ENCODE measurements around the gene NLRX1.
"Not testable (repeated sequence)": the region's sequence is repeated elsewhere in the genome, so short reads cannot be mapped to it uniquely, and the experiment has no call there.

NLRX1 gene

GRCh38 chr11:119198925-119199324 is 30.4 kb downstream of the NLRX1 start:
- H3F3A ChIP-seq (ENCODE audit: low read depth) = no peaks in the 10 kb centered on the region
- no peak overlapping the region for H3K9ac ChIP-seq (ENCODE audit: low read depth, low read length, poor library complexity, severe bottlenecking)
- no peaks in the 10 kb centered on the region for H3K27me3 ChIP-seq (ENCODE audit: insufficient read depth, low read length, poor library complexity, severe bottlenecking)
- no peaks in the 10 kb centered on the region for H3K36me3 ChIP-seq (ENCODE audit: insufficient read depth, low read length)
- H3K9me2 ChIP-seq (replicated peaks; ENCODE audit: low read depth, low read length) = no peaks in the 10 kb centered on the region
- TF ChIP-seq CTCF (conservative IDR thresholded peaks at IDR 0.05; ENCODE audit: low read length) (no peak), EZH2phosphoT487 (IDR thresholded peaks at IDR 0.05; ENCODE audit: borderline replicate concordance) (no peak)
- no peaks in the 10 kb centered on the region for H4K20me1 ChIP-seq (ENCODE audit: insufficient read depth, low read length, poor library complexity, severe bottlenecking)
- peaks cover 3% of the 10 kb centered on the region for H3K4me1 ChIP-seq (ENCODE audit: insufficient read depth, low read length, poor library complexity, severe bottlenecking)
- H2AFZ ChIP-seq (ENCODE audit: low read length) = no peak overlapping the region
- H3K79me2 ChIP-seq (ENCODE audit: insufficient read depth, low read length) = no peaks in the 10 kb centered on the region
- H3K9me3 ChIP-seq (ENCODE audit: insufficient read depth, low read depth, low read length) = no peaks in the 10 kb centered on the region
- H3K4me2 ChIP-seq (ENCODE audit: low read depth, low read length, poor library complexity, severe bottlenecking) = no peak overlapping the region
- no peak overlapping the region for H3K4me3 ChIP-seq (ENCODE audit: low read length, poor library complexity, severe bottlenecking)

GRCh38 chr11:119201236-119201635 is 32.7 kb downstream of the NLRX1 start:
- H3K79me2 ChIP-seq (ENCODE audit: insufficient read depth, low read length); H2AFZ ChIP-seq (ENCODE audit: low read length); H4K20me1 ChIP-seq (ENCODE audit: insufficient read depth, low read length, poor library complexity, severe bottlenecking); H3K27me3 ChIP-seq (ENCODE audit: insufficient read depth, low read length, poor library complexity, severe bottlenecking); H3K4me1 ChIP-seq (ENCODE audit: insufficient read depth, low read length, poor library complexity, severe bottlenecking); H3F3A ChIP-seq (ENCODE audit: low read depth); H3K4me3 ChIP-seq (ENCODE audit: low read length, poor library complexity, severe bottlenecking); H3K9me2 ChIP-seq (replicated peaks; ENCODE audit: low read depth, low read length); H3K9ac ChIP-seq (ENCODE audit: low read depth, low read length, poor library complexity, severe bottlenecking); H3K4me2 ChIP-seq (ENCODE audit: low read depth, low read length, poor library complexity, severe bottlenecking); H3K9me3 ChIP-seq (ENCODE audit: insufficient read depth, low read depth, low read length); H3K36me3 ChIP-seq (ENCODE audit: insufficient read depth, low read length): not testable (repeated sequence)

- Histone ChIP-seq H3F3A (ENCODE audit: low read depth) (no peaks in the 10 kb centered on the region), H3K9ac (ENCODE audit: low read depth, low read length, poor library complexity, severe bottlenecking) (no peak overlapping the region), H3K4me3 (ENCODE audit: low read length, poor library complexity, severe bottlenecking) (no peak overlapping the region), H3K79me2 (ENCODE audit: insufficient read depth, low read length) (peaks cover 13% of the 10 kb centered on the region), H3K4me2 (ENCODE audit: low read depth, low read length, poor library complexity, severe bottlenecking) (no peak overlapping the region), H3K9me2 (replicated peaks; ENCODE audit: low read depth, low read length) (no peaks in the 10 kb centered on the region), H4K20me1 (ENCODE audit: insufficient read depth, low read length, poor library complexity, severe bottlenecking) (peaks cover 7% of the 10 kb centered on the region), H3K9me3 (ENCODE audit: insufficient read depth, low read depth, low read length) (no peaks in the 10 kb centered on the region), H3K4me1 (ENCODE audit: insufficient read depth, low read length, poor library complexity, severe bottlenecking) (peaks cover 15% of the 10 kb centered on the region), H3K36me3 (ENCODE audit: insufficient read depth, low read length) (no peaks in the 10 kb centered on the region), H3K27me3 (ENCODE audit: insufficient read depth, low read length, poor library complexity, severe bottlenecking) (no peaks in the 10 kb centered on the region), H2AFZ (ENCODE audit: low read length) (no peak overlapping the region)
- TF ChIP-seq EZH2phosphoT487 (IDR thresholded peaks at IDR 0.05; ENCODE audit: borderline replicate concordance) (no peak), CTCF (conservative IDR thresholded peaks at IDR 0.05; ENCODE audit: low read length) (no peak)
Measured at GRCh38 chr11:119202554-119202953, 34.0 kb downstream of the NLRX1 start.

GRCh38 chr11:119204066-119204465 is 35.5 kb downstream of the NLRX1 start:
- H2AFZ ChIP-seq (ENCODE audit: low read length) = no peak overlapping the region
- no peak overlapping the region for H3K4me3 ChIP-seq (ENCODE audit: low read length, poor library complexity, severe bottlenecking)
- no peaks in the 10 kb centered on the region for H3K36me3 ChIP-seq (ENCODE audit: insufficient read depth, low read length)
- no peaks in the 10 kb centered on the region for H3F3A ChIP-seq (ENCODE audit: low read depth)
- peaks cover 23% of the 10 kb centered on the region for H4K20me1 ChIP-seq (ENCODE audit: insufficient read depth, low read length, poor library complexity, severe bottlenecking)
- H3K9ac ChIP-seq (ENCODE audit: low read depth, low read length, poor library complexity, severe bottlenecking) = no peak overlapping the region
- no peaks in the 10 kb centered on the region for H3K9me3 ChIP-seq (ENCODE audit: insufficient read depth, low read depth, low read length)
- H3K4me1 ChIP-seq (ENCODE audit: insufficient read depth, low read length, poor library complexity, severe bottlenecking) = peaks cover 29% of the 10 kb centered on the region
- H3K79me2 ChIP-seq (ENCODE audit: insufficient read depth, low read length) = peaks cover 28% of the 10 kb centered on the region
- no peak overlapping the region for H3K4me2 ChIP-seq (ENCODE audit: low read depth, low read length, poor library complexity, severe bottlenecking)
- TF ChIP-seq EZH2phosphoT487 (IDR thresholded peaks at IDR 0.05; ENCODE audit: borderline replicate concordance) = no peak
- TF ChIP-seq CTCF (conservative IDR thresholded peaks at IDR 0.05; ENCODE audit: low read length) = no peak
- H3K9me2 ChIP-seq (replicated peaks; ENCODE audit: low read depth, low read length) = no peaks in the 10 kb centered on the region
- no peaks in the 10 kb centered on the region for H3K27me3 ChIP-seq (ENCODE audit: insufficient read depth, low read length, poor library complexity, severe bottlenecking)
